OCI-M1 (cell line): ENCODE measurements around the gene EPAS1.

Source experiments
- DNase-seq: peaks from one replicate; lab custom pipeline; 2025; lab: John Stamatoyannopoulos, UW

EPAS1 gene

GRCh38 chr2:46339676-46340459 is 42.7 kb downstream of the EPAS1 start:
- DNase-seq: peak; percentile 99

- DNase-seq: peak; percentile 84
Measured at GRCh38 chr2:46340740-46341420, 43.7 kb downstream of the EPAS1 start.

- no peak for DNase-seq
Measured at GRCh38 chr2:46342566-46343315, 45.5 kb downstream of the EPAS1 start.

GRCh38 chr2:46344706-46345105 is 47.5 kb downstream of the EPAS1 start:
- DNase-seq: no peak

GRCh38 chr2:46345775-46346174 is 48.6 kb downstream of the EPAS1 start:
- DNase-seq: no peak

GRCh38 chr2:46346719-46347118 is 49.5 kb downstream of the EPAS1 start:
- no peak for DNase-seq

- DNase-seq: no peak
Measured at GRCh38 chr2:46347648-46348280, 50.6 kb downstream of the EPAS1 start.

GRCh38 chr2:46349115-46349547 is 51.9 kb downstream of the EPAS1 start:
- no peak for DNase-seq

GRCh38 chr2:46350029-46350689 is 53.0 kb downstream of the EPAS1 start:
- DNase-seq: peak; percentile 12

GRCh38 chr2:46351098-46351749 is 54.0 kb downstream of the EPAS1 start:
- no peak for DNase-seq

- DNase-seq: no peak
Measured at GRCh38 chr2:46351750-46352138, 54.5 kb downstream of the EPAS1 start.

GRCh38 chr2:46352621-46353020 is 55.4 kb downstream of the EPAS1 start:
- DNase-seq: no peak

GRCh38 chr2:46353509-46353908 is 56.3 kb downstream of the EPAS1 start:
- no peak for DNase-seq

- DNase-seq: no peak
Measured at GRCh38 chr2:46355756-46356155, 58.5 kb downstream of the EPAS1 start.

- no peak for DNase-seq
Measured at GRCh38 chr2:46356991-46357390, 59.8 kb downstream of the EPAS1 start.

- DNase-seq: no peak
Measured at GRCh38 chr2:46358713-46359112, 61.5 kb downstream of the EPAS1 start.

- DNase-seq: no peak
Measured at GRCh38 chr2:46360303-46360702, 63.1 kb downstream of the EPAS1 start.

GRCh38 chr2:46361920-46362666 is 64.9 kb downstream of the EPAS1 start:
- DNase-seq: no peak

GRCh38 chr2:46362667-46363012 is 65.4 kb downstream of the EPAS1 start:
- DNase-seq: no peak

- peak; percentile 52 for DNase-seq
Measured at GRCh38 chr2:46363535-46364170, 66.4 kb downstream of the EPAS1 start.
